SK-N-MC (cell line): ENCODE results near the gene CLIP4.

ENCODE experiments used
- DNase-seq: peaks from one replicate; pipeline ENCODE4 v3.0.0-alpha.2; 2011; ENCODE audit warnings: low read depth, low spot score
- H3K27ac ChIP-seq: fragments of 200-600 bp; sonication (generic); 2 replicates; pipeline ENCODE4 v1.5.1; 2016; ENCODE audit warnings: mixed run types
- H3K36me3 ChIP-seq: fragments of 200-600 bp; sonication (generic); 2 replicates; pipeline ENCODE4 v1.6.1; 2017; ENCODE audit warnings: antibody characterized with exemption, low read length, mixed read lengths; ENCODE audit not compliant: insufficient read depth
- H3K4me3 ChIP-seq: fragments of 200-600 bp; sonication (generic); 2 replicates; pipeline ENCODE4 v1.5.1; 2016
- H3K9ac ChIP-seq: fragments of 200-600 bp; sonication (generic); 2 replicates; pipeline ENCODE4 v1.8.0; 2017; ENCODE audit warnings: mixed run types, mixed read lengths; ENCODE audit not compliant: insufficient read length
- H3K9me3 ChIP-seq: fragments of 200-600 bp; sonication (generic); 2 replicates; pipeline ENCODE4 v1.6.1; 2017; ENCODE audit warnings: low read depth, mild to moderate bottlenecking, antibody characterized with exemption, low read length, moderate library complexity, mixed read lengths
- EZH2 ChIP-seq: fragments of 200-600 bp; sonication (generic); IDR thresholded peaks from one replicate; pipeline ENCODE4 v1.6.1; 2017; ENCODE audit warnings: antibody characterized with exemption
- FOXP2 ChIP-seq: optimal IDR thresholded peaks from 2 replicates; pipeline ENCODE3; 2011; ENCODE audit warnings: mild to moderate bottlenecking, moderate library complexity; ENCODE audit not compliant: insufficient read depth; ENCODE audit errors: extremely low read length, control extremely low read depth
- POLR2AphosphoS5 ChIP-seq: IDR thresholded peaks from 2 replicates; pipeline ENCODE4 v1.6.1; 2012; ENCODE audit warnings: mild to moderate bottlenecking, low read depth, low read length, borderline replicate concordance

CLIP4 gene

GRCh38 chr2:29139731-29140130, 24.5 kb downstream of the CLIP4 start:
- TF ChIP-seq EZH2: no peak
- no peak for TF ChIP-seq FOXP2
- TF ChIP-seq POLR2AphosphoS5: no peak
- Histone ChIP-seq H3K4me3 (no peak overlapping the region), H3K36me3 (peaks cover 24% of the 10 kb centered on the region), H3K27ac (no peak overlapping the region), H3K9me3 (no peaks in the 10 kb centered on the region), H3K9ac (no peak overlapping the region)
- DNase-seq: no peak

- peaks cover 11% of the 10 kb centered on the region for H3K36me3 ChIP-seq
- H3K9ac ChIP-seq: no peak overlapping the region
- no peak for TF ChIP-seq EZH2
- no peak overlapping the region for H3K27ac ChIP-seq
- no peaks in the 10 kb centered on the region for H3K9me3 ChIP-seq
- H3K4me3 ChIP-seq: no peak overlapping the region
- no peak for DNase-seq
Measured at GRCh38 chr2:29143657-29144056, 28.4 kb downstream of the CLIP4 start.

GRCh38 chr2:29146197-29146596, 31.0 kb downstream of the CLIP4 start:
- Histone ChIP-seq H3K9me3 (no peaks in the 10 kb centered on the region), H3K36me3 (peaks cover 11% of the 10 kb centered on the region), H3K4me3 (no peak overlapping the region), H3K27ac (no peak overlapping the region), H3K9ac (no peak overlapping the region)
- DNase-seq: no peak
- TF ChIP-seq POLR2AphosphoS5: no peak
- TF ChIP-seq EZH2: no peak
- TF ChIP-seq FOXP2: no peak

- Histone ChIP-seq H3K27ac (no peak overlapping the region), H3K36me3 (peaks cover 20% of the 10 kb centered on the region), H3K9ac (no peak overlapping the region), H3K9me3 (no peaks in the 10 kb centered on the region), H3K4me3 (no peak overlapping the region)
- no peak for TF ChIP-seq EZH2
- TF ChIP-seq POLR2AphosphoS5: no peak
- TF ChIP-seq FOXP2: no peak
- DNase-seq: no peak
Measured at GRCh38 chr2:29147963-29148362, 32.7 kb downstream of the CLIP4 start.

- no peaks in the 10 kb centered on the region for H3K9me3 ChIP-seq
- H3K9ac ChIP-seq: no peak overlapping the region
- no peak overlapping the region for H3K4me3 ChIP-seq
- TF ChIP-seq EZH2 (no peak), POLR2AphosphoS5 (no peak), FOXP2 (no peak)
- peaks cover 27% of the 10 kb centered on the region for H3K36me3 ChIP-seq
- no peak for DNase-seq
- no peak overlapping the region for H3K27ac ChIP-seq
Measured at GRCh38 chr2:29154610-29155009, 39.4 kb downstream of the CLIP4 start.

- Histone ChIP-seq H3K4me3 (no peak overlapping the region), H3K36me3 (peaks cover 27% of the 10 kb centered on the region)
- TF ChIP-seq EZH2 (no peak), POLR2AphosphoS5 (no peak), FOXP2 (no peak)
Measured at GRCh38 chr2:29155578-29155977, 40.4 kb downstream of the CLIP4 start.

GRCh38 chr2:29157131-29157530, 41.9 kb downstream of the CLIP4 start:
- H3K9me3 ChIP-seq: no peaks in the 10 kb centered on the region
- H3K9ac ChIP-seq: no peak overlapping the region
- no peak overlapping the region for H3K4me3 ChIP-seq
- no peak overlapping the region for H3K27ac ChIP-seq
- TF ChIP-seq POLR2AphosphoS5 (no peak), EZH2 (no peak), FOXP2 (no peak)
- H3K36me3 ChIP-seq: peaks cover 27% of the 10 kb centered on the region
- DNase-seq: no peak

More at GRCh38 chr2:29155578-29155977, 40.4 kb downstream of the CLIP4 start:
- Histone ChIP-seq H3K27ac (no peak overlapping the region), H3K9ac (no peak overlapping the region), H3K9me3 (no peaks in the 10 kb centered on the region)
- no peak for DNase-seq

- peaks cover 13% of the 10 kb centered on the region; the same call in 1 of the 2 replicates for H3K36me3 ChIP-seq
- H3K4me3 ChIP-seq: no peak overlapping the region
- H3K9me3 ChIP-seq: no peaks in the 10 kb centered on the region
- TF ChIP-seq POLR2AphosphoS5 (no peak), FOXP2 (no peak), EZH2 (no peak)
- no peak overlapping the region for H3K9ac ChIP-seq
- DNase-seq: no peak
- no peak overlapping the region for H3K27ac ChIP-seq
Measured at GRCh38 chr2:29159125-29159524, 43.9 kb downstream of the CLIP4 start.

- no peak for DNase-seq
- Histone ChIP-seq H3K9me3 (no peaks in the 10 kb centered on the region), H3K9ac (no peak overlapping the region), H3K4me3 (no peak overlapping the region), H3K27ac (no peak overlapping the region), H3K36me3 (peaks cover 6% of the 10 kb centered on the region; the same call in 1 of the 2 replicates)
- TF ChIP-seq POLR2AphosphoS5: no peak
- no peak for TF ChIP-seq FOXP2
- TF ChIP-seq EZH2: no peak
Measured at GRCh38 chr2:29160184-29160583, 45.0 kb downstream of the CLIP4 start.
